Measurements from ENCODE around the gene PCCA. TPM values are rescaled to one million over a fixed set of nuclear protein-coding genes. Genes with fewer than 3 reads are reported as not detected.

Gene PCCA
- total RNA-seq, 4 donors from 2014 or later, result 24.8 to 122 (median 53.0) TPM

DNA sequence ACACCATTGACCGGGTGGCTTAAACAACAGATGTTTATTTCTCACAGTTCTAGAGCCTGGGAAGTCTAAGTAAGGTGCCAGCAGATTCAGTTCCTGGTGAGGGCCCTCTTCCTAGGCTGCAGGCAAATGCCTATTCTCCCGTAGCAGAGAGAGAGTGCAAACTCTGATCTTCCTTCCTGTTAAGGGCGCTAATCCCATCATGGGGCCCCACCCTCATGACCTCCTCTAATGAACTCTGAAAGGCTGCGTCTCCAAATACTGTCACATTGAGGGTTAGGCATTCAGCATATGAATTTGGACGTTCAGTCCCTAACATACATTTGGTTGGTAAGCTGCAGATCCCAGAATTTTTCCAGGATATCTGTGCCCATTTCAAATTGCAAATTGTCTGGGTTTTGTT lies 370.9 kb downstream of the PCCA start:
- no peak for DNase-seq
- TF ChIP-seq, protein P1, sequence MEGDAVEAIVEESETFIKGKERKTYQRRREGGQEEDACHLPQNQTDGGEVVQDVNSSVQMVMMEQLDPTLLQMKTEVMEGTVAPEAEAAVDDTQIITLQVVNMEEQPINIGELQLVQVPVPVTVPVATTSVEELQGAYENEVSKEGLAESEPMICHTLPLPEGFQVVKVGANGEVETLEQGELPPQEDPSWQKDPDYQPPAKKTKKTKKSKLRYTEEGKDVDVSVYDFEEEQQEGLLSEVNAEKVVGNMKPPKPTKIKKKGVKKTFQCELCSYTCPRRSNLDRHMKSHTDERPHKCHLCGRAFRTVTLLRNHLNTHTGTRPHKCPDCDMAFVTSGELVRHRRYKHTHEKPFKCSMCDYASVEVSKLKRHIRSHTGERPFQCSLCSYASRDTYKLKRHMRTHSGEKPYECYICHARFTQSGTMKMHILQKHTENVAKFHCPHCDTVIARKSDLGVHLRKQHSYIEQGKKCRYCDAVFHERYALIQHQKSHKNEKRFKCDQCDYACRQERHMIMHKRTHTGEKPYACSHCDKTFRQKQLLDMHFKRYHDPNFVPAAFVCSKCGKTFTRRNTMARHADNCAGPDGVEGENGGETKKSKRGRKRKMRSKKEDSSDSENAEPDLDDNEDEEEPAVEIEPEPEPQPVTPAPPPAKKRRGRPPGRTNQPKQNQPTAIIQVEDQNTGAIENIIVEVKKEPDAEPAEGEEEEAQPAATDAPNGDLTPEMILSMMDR (IDR thresholded peaks at IDR 0.05), result no peak
- TF ChIP-seq POLR2A (IDR thresholded peaks at IDR 0.05), result no peak
- intact Hi-C loops (cut with DNase I; ENCODE audit: low total_unique reads), result no loop called here
- Histone ChIP-seq H3K27me3 (no peaks in the 10 kb centered on the region), H3K36me3 (no peaks in the 10 kb centered on the region), H3K4me3 (no peak overlapping the region), H3K27ac (no peak overlapping the region), H3K4me1 (no peaks in the 10 kb centered on the region), H3K9me3 (no peaks in the 10 kb centered on the region)

DNA sequence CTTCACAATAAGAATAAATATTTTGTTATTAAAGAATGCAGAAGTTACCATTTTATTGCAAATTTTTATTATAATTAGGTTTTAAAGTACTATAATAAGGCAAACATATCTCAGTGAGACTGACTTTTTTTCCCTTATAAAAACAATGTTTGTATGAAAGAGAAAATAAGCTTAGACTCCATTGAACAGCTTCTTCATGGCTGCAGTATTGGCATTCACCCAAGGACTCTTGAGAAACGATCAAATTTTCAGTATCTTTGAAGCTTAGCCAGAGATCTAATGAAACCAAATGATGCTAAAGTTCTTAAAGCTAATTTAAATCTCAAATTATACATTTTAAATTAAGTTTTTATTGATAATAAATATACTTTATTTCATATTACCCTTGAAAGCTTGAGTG lies 371.4 kb downstream of the PCCA start:
- TF ChIP-seq, protein P1 (IDR thresholded peaks at IDR 0.05), result no peak
- TF ChIP-seq POLR2A (IDR thresholded peaks at IDR 0.05), result no peak
- Histone ChIP-seq H3K4me1 (no peaks in the 10 kb centered on the region), H3K4me3 (no peak overlapping the region), H3K36me3 (no peaks in the 10 kb centered on the region), H3K27ac (no peak overlapping the region), H3K27me3 (no peaks in the 10 kb centered on the region), H3K9me3 (no peaks in the 10 kb centered on the region)
- no peak for DNase-seq
- intact Hi-C loops (cut with DNase I; ENCODE audit: low total_unique reads), result no loop called here

DNA sequence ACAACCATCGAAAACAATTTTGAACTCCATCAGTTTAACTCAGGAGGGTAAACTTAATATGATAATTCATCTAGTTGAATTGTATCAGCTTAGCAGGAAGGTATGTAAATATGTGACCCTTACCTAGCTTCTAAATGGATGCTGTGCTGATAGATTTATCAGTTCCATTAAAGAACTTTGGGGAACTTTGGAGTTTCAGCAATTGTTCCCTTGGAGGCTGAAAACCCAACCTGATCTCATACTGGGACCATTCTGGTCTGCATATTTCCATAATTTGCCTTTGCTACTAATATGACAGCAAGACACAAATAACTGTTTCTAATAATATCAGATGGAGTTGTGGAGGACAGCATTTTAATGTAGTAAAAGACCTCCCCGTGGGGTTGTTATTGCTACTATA lies 371.9 kb downstream of the PCCA start:
- no peaks in the 10 kb centered on the region for H3K36me3 ChIP-seq
- no peak for TF ChIP-seq POLR2A (IDR thresholded peaks at IDR 0.05)
- TF ChIP-seq, protein P1 (IDR thresholded peaks at IDR 0.05), result no peak
- H3K27ac ChIP-seq, result no peak overlapping the region
- intact Hi-C loops (cut with DNase I; ENCODE audit: low total_unique reads), result no loop called here
- no peaks in the 10 kb centered on the region for H3K27me3 ChIP-seq
- no peak overlapping the region for H3K4me3 ChIP-seq
- no peaks in the 10 kb centered on the region for H3K4me1 ChIP-seq
- DNase-seq, result no peak
- no peaks in the 10 kb centered on the region for H3K9me3 ChIP-seq

DNA sequence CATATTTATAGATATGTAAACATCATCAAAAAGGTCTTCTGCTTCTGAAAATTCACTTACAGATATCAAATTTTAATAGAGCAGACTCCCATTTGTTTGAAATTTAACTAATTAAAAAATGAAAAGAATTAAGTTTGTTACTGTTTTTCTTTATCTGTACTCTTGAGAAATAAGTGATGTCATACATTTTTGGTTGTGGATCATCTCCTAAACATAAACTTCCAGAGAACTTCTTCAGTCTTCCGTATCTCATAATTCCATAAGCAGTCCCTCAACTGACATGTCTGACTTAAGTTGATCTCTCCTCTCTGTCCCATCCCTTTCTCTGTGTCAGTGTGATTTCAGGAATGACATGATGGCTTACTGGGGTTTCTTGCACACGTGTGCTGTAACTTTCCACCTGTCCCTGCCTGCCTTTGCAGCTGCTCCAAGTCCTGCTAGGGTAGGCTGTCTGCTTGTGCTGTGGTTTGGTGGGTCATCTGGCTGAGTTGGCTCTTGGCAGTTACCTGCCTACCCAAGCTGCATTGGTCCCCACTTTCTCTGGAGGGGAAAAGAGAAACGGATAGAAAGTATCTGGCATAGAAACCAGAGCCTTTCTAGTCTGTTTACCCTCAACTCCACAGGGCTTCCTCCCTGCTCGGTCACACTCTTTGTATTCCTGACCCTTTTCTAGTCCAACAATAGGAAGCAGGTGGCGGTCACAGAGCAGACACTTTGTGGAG lies 372.6 kb downstream of the PCCA start:
- Histone ChIP-seq H3K27ac (no peak overlapping the region), H3K4me1 (no peaks in the 10 kb centered on the region), H3K36me3 (no peaks in the 10 kb centered on the region), H3K27me3 (no peaks in the 10 kb centered on the region), H3K4me3 (no peak overlapping the region), H3K9me3 (no peaks in the 10 kb centered on the region)
- intact Hi-C loops (cut with DNase I; ENCODE audit: low total_unique reads), result no loop called here
- TF ChIP-seq, protein P1 (IDR thresholded peaks at IDR 0.05), result no peak
- no peak for TF ChIP-seq POLR2A (IDR thresholded peaks at IDR 0.05)
- no peak for DNase-seq

DNA sequence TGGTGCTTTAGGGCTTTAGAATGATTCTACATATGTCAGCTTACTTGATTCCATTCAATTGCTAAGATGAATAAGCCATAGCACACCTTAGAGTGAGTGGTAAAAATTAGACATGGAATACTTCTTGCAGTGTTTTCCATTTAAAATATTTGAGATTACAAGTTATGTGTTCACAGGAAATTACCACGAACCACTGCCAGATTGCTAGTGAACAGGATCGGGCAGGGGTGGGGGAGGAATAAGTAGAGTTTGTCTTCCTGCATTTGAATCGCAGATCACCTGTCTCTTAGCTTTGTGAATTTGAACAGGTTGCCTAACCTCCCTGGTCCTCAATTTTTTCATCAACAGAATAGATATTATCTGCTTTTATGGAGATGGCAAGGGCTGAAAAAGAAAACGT lies 375.1 kb downstream of the PCCA start:
- DNase-seq, result no peak
- no peak overlapping the region for H3K27ac ChIP-seq
- intact Hi-C loops (cut with DNase I; ENCODE audit: low total_unique reads), result no loop called here
- no peaks in the 10 kb centered on the region for H3K27me3 ChIP-seq
- H3K36me3 ChIP-seq, result no peaks in the 10 kb centered on the region
- no peaks in the 10 kb centered on the region for H3K9me3 ChIP-seq
- TF ChIP-seq, protein P1 (IDR thresholded peaks at IDR 0.05), result no peak
- no peak for TF ChIP-seq POLR2A (IDR thresholded peaks at IDR 0.05)
- H3K4me3 ChIP-seq, result no peak overlapping the region
- H3K4me1 ChIP-seq, result no peaks in the 10 kb centered on the region
